ENCODE results near the gene PLK5. TPM values are rescaled to one million over a fixed set of nuclear protein-coding genes. Genes with fewer than 3 reads are reported as not detected.
"Not testable (repeated sequence)": the region's sequence is repeated elsewhere in the genome, so short reads cannot be mapped to it uniquely, and the experiment has no call there.

Gene PLK5
- total and polyA plus RNA-seq, 2 experiments from 2014 or later = 0.87 to 1.2 TPM

- H3K27ac ChIP-seq = no peak overlapping the region
- H3K4me1 ChIP-seq (ENCODE audit: low read depth) = peaks cover 8% of the 10 kb centered on the region
- no peak for TF ChIP-seq CTCF (IDR thresholded peaks at IDR 0.05; ENCODE audit: low read depth, low read length)
- no peaks in the 10 kb centered on the region for H3K36me3 ChIP-seq
- H3K27me3 ChIP-seq = no peaks in the 10 kb centered on the region
- no peaks in the 10 kb centered on the region for H3K9me3 ChIP-seq (ENCODE audit: low read depth)
- DNase-seq (ENCODE audit: low read depth in 1 of 2, low spot score in 1 of 2) = no peak
- H3K4me3 ChIP-seq = no peak overlapping the region
Measured at GRCh38 chr19:1495799-1496713, 27.8 kb upstream of the PLK5 start.

GRCh38 chr19:1496714-1497577 lies 26.9 kb upstream of the PLK5 start:
- DNase-seq (ENCODE audit: low read depth in 1 of 2, low spot score in 1 of 2) = no peak
- no peak for TF ChIP-seq CTCF (IDR thresholded peaks at IDR 0.05; ENCODE audit: low read depth, low read length)
- Histone ChIP-seq H3K36me3 (no peaks in the 10 kb centered on the region), H3K27ac (no peak overlapping the region), H3K27me3 (no peaks in the 10 kb centered on the region), H3K4me1 (ENCODE audit: low read depth) (peaks cover 8% of the 10 kb centered on the region), H3K9me3 (ENCODE audit: low read depth) (no peaks in the 10 kb centered on the region), H3K4me3 (no peak overlapping the region)

GRCh38 chr19:1497578-1498235 lies 26.2 kb upstream of the PLK5 start:
- no peak for TF ChIP-seq CTCF (IDR thresholded peaks at IDR 0.05; ENCODE audit: low read depth, low read length)
- H3K4me3 ChIP-seq = no peak overlapping the region
- peaks cover 1% of the 10 kb centered on the region for H3K27me3 ChIP-seq

DNA sequence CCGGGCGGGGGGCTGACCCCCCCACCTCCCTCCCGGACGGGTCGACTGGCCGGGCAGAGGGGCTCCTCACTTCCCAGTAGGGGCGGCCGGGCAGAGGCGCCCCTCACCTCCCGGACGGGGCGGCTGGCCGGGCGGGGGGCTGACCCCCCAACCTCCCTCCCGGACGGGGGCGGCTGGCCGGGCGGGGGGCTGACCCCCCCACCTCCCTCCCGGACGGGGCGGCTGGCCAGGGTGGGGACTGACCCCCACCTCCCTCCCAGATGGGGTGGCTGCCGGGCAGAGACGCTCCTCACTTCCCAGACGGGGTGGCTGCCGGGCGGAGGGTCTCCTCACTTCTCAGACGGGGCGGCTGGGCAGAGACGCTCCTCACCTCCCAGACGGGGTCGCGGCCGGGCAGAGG lies 24.6 kb upstream of the PLK5 start:
- peaks cover 16% of the 10 kb centered on the region for H3K27me3 ChIP-seq
- H3K9me3 ChIP-seq (ENCODE audit: low read depth); H3K4me1 ChIP-seq (ENCODE audit: low read depth); H3K36me3 ChIP-seq; DNase-seq (ENCODE audit: low read depth in 1 of 2, low spot score in 1 of 2); H3K27ac ChIP-seq; H3K4me3 ChIP-seq: not testable (repeated sequence)

More at GRCh38 chr19:1497578-1498235, 26.2 kb upstream of the PLK5 start:
- H3K27ac ChIP-seq = no peak overlapping the region
- H3K9me3 ChIP-seq (ENCODE audit: low read depth) = no peaks in the 10 kb centered on the region
- H3K4me1 ChIP-seq (ENCODE audit: low read depth) = peaks cover 4% of the 10 kb centered on the region
- no peak for DNase-seq (ENCODE audit: low read depth in 1 of 2, low spot score in 1 of 2)
- no peaks in the 10 kb centered on the region for H3K36me3 ChIP-seq

GRCh38 chr19:1501200-1501595 lies 22.7 kb upstream of the PLK5 start:
- no peaks in the 10 kb centered on the region for H3K4me1 ChIP-seq (ENCODE audit: low read depth)
- no peaks in the 10 kb centered on the region for H3K36me3 ChIP-seq
- H3K9me3 ChIP-seq (ENCODE audit: low read depth) = no peaks in the 10 kb centered on the region
- H3K27ac ChIP-seq = no peak overlapping the region
- TF ChIP-seq CTCF (IDR thresholded peaks at IDR 0.05; ENCODE audit: low read depth, low read length) = no peak
- DNase-seq (ENCODE audit: low read depth in 1 of 2, low spot score in 1 of 2) = no peak
- H3K4me3 ChIP-seq = no peak overlapping the region
- peaks cover 18% of the 10 kb centered on the region for H3K27me3 ChIP-seq
